GM21786 (cell line): ENCODE results near the gene TXNDC5.
A peak's percentile ranks its signal among the peaks of the same experiment; 100 is the strongest.
"Not testable (repeated sequence)": the region's sequence is repeated elsewhere in the genome, so short reads cannot be mapped to it uniquely, and the experiment has no call there.

ENCODE experiments used
- ATAC-seq: cut with Tn5 transposase; IDR thresholded peaks from one replicate; pipeline ENCODE4 v1.9.1; 2021; ENCODE audit not compliant: unreplicated experiment

TXNDC5 gene

GRCh38 chr6:7897461-7898192, 13.0 kb downstream of the TXNDC5 start:
- ATAC-seq: peak; percentile 39

GRCh38 chr6:7896465-7896987, 14.1 kb downstream of the TXNDC5 start:
- ATAC-seq: no peak

DNA sequence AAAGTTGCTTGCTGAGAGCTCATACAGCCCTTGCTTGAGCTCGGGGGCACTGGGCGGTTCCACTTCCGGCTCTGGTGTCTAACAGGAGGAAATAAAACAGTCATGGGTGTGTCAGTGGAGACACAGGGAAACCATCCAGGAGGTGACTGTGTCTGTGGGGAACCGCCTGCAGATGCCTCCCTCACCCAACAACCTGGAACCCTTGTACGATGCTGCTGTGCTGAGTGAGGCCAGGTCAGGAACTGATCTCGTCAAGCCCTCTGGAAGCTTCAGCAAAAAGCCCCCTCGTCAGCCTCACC, 15.5 kb downstream of the TXNDC5 start:
- no peak for ATAC-seq

GRCh38 chr6:7894262-7895124, 16.1 kb downstream of the TXNDC5 start:
- no peak for ATAC-seq

GRCh38 chr6:7893342-7893741, 17.2 kb downstream of the TXNDC5 start:
- ATAC-seq: no peak

DNA sequence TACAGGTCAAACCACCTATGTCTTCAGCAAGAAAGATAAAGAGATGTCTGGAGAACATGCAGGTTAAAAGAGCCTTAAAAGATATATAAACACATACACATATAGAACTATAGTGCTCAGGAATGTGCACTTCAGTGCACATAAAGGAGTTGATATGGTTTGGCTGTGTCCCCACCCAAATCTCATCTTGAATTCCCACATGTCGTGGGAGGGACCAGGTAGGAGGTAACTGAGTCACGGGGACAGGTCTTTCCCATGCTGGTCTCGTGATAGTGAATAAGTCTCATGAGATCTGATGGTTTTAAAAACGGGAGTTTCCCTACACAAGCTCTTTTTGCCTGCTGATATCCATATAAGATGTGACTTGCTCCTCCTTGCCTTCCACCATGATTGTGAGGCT, 18.2 kb downstream of the TXNDC5 start:
- not testable (repeated sequence) for ATAC-seq

- ATAC-seq: no peak
Observed at GRCh38 chr6:7891078-7891872, 19.3 kb downstream of the TXNDC5 start.

DNA sequence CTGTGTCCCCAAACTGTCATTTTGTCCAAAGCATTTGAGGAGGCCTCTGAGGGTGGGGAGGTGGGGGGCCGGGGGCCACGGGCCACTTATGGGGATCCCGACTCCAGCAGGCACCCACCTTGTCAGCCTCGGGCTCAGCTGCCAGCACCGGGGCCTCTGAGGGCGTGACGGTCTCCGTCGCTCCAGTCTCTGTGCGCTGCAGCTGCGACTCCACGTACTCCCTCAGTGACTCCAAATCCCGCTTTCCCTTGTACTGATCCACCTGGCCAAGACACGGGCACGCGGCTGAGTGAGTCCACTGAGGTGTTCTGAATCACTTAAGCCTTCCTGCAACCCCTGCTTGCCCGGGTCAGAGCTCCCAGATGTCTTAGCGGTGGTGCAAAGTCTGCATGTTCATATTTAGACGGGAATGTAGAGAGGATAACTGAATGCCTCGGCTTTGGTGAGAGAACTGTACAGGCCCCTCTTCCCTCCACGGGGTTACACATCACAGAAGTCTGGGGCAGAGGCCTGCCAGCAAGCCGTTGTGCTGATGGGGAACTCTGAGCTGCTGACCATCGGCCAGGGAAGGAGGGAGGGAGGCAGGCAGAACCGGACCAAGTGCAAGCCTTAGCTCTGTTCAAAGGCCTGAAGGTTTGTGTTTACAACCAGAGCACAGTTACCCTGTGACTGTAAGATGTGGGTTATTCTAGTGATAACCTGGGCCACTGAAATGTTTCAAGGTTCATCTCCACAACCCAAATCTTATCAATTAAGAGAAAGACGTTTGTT, 21.8 kb downstream of the TXNDC5 start:
- ATAC-seq: no peak

GRCh38 chr6:7887278-7887991, 23.2 kb downstream of the TXNDC5 start:
- ATAC-seq: no peak

- no peak for ATAC-seq
Observed at GRCh38 chr6:7886132-7886531, 24.5 kb downstream of the TXNDC5 start.

DNA sequence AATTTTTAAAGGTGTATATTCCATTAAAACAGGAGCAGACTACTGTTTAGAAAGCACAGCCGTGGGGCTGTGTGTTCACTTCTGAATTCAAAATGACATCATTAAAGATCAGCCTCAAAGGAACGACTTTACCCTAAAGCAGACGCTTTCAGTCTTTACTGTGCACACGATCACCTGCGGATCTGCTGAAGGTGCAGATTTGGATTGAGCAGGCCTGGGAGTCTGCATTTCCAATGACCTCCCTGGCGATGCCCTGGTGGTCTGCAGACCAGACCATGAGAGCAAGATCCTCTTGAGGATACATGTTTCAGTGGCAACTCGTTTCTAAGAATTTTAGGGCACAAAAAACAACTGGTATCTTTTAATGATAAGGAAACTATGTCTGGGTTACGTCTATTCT, 27.2 kb downstream of the TXNDC5 start:
- ATAC-seq: no peak

DNA sequence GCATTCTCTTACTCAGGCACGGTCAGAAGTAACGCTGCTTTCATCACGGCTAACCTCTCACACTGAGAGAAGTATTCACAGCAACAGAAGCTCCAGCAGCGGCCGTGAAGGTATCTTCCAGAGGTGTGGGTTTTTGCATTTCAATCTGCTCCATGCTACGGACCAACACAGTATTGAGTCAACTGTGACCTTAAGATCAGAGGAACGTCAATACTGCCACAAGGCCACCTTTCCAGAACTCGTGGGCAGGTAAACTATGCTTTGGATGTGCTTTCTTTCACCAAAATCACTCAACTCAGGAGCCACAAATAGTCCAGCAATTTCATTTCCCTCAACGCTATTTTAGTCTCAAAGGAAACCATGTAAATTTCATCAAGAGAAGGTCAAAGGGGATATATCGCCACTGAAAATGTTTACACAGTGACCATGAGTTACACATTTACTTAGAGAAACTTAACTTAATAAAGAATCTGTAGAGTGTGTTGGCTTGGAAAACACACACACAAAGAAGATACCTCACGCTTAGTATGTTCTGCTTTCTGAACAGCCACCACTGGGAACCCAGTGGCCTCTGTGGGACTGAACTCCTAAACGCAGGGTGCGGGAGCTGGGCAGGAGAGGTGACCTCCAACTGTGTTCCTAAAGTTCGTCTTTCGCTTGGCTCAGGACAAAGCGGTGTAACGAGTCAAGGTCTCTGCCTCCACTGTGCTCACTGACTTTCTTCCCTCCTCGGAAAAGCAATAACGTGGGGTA, 27.9 kb downstream of the TXNDC5 start:
- no peak for ATAC-seq

DNA sequence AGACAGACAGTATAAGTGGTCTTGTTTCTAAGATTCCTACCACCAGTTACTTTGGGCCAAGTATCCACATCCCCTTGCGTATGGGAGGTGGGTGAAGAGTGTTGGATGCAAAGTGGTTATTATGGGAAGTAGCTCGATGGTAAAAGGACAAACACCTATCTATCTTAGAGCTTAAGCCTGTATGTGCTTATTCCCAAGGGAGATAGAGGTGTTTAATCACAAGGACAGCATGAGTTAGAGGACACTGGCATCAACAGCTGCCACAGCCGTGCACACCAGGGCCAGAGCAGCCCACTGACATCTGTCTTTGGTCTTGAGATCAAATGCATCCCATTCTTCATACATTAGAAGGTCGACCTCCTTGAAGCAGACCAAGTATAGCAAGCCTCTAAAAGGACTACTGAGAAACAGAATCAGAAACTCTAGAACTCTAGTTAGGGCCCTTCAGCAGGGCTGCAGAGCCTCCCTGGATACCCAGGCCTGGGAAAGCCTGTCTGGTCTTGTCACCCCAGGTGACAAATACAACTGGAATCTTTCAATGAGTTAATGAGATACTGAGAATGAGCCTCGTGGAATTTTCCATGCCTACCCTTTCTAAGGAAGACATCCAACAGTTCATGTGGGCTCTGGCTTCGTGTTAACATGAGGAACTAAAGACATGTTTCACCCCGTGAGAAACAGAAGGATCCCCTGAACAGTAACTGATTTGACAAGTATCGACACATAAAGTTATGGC, 28.7 kb downstream of the TXNDC5 start:
- no peak for ATAC-seq

- ATAC-seq: no peak
Observed at GRCh38 chr6:7880718-7881107, 29.9 kb downstream of the TXNDC5 start.

DNA sequence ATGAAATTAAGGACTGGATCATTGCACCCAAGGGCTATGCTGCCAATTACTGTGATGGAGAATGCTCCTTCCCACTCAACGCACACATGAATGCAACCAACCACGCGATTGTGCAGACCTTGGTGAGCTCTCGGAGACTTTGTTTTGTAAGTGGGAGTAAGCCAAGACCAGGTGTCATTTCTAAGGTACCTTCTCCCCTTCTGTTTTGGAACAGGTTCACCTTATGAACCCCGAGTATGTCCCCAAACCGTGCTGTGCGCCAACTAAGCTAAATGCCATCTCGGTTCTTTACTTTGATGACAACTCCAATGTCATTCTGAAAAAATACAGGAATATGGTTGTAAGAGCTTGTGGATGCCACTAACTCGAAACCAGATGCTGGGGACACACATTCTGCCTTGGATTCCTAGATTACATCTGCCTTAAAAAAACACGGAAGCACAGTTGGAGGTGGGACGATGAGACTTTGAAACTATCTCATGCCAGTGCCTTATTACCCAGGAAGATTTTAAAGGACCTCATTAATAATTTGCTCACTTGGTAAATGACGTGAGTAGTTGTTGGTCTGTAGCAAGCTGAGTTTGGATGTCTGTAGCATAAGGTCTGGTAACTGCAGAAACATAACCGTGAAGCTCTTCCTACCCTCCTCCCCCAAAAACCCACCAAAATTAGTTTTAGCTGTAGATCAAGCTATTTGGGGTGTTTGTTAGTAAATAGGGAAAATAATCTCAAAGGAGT, 30.4 kb downstream of the TXNDC5 start:
- ATAC-seq: no peak

GRCh38 chr6:7879579-7879978, 31.0 kb downstream of the TXNDC5 start:
- no peak for ATAC-seq

DNA sequence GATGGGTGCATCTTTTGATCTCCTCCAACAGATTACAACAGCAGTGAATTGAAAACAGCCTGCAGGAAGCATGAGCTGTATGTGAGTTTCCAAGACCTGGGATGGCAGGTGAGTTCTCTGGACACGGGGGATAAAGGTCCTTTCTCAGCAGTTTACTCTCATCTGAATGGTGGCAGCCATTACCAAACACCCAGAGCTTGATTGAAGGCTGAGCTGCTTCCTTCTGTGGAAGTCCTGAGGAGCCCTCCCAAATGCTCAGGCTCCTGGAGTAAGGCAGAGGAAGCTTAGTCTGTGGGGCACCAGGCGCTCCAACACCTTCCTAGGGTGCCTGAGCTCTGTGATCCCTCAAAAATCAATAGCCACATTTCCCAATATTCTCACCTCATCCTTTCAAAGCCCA, 31.5 kb downstream of the TXNDC5 start:
- no peak for ATAC-seq

- ATAC-seq: no peak
Observed at GRCh38 chr6:7878401-7878964, 32.1 kb downstream of the TXNDC5 start.
